ENCODE measurements around the gene TNFRSF11A.
A peak's percentile ranks its signal among the peaks of the same experiment; 100 is the strongest.

The TNFRSF11A gene

DNA sequence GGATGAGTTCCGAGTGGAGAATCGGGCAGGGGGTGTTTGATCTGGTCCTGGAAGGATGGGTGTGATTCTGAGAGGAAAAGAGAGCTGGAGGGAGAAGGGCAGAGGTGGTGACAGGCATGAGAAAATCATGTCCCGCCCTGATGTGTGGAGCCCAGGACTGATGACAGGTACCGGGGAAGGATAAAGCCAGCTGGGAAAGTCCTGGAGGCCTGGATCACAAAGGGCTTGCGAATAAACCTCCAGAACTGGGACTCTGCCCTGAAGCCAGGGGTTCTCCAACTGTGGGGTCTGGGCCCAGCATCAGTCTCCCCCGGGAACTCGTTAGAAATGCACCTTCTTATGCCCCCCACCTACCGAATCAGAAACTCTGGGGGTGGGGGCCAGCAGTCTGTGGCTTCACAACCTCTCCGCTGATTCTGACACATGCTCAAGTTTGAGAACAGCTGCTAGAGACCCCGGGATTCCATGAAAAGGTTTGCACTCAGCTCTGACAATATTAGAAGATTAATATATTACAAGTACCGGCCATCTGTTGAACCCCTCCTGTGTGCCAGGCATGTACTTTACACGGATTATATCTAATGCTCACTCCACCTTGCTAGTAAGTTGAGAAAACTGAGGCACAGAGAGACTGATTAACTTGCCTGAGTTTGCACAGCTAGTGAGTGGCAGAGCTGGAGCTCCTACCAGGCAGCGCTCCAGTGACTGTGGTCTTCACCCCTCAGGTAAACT, 8.0 kb downstream of the TNFRSF11A start:
- Histone ChIP-seq H2BK120ac (ENCODE audit: insufficient read depth, low read length, poor library complexity) (no peak overlapping the region), H2BK5ac (ENCODE audit: low read depth, low read length, poor library complexity) (no peak overlapping the region), H2AK5ac (ENCODE audit: low read length) (no peak overlapping the region), H4K8ac (ENCODE audit: low read depth, low read length) (no peak overlapping the region), H4K91ac (ENCODE audit: low read depth, low read length) (no peak overlapping the region), H3K79me1 (ENCODE audit: low read length) (no peaks in the 10 kb centered on the region), H3K14ac (ENCODE audit: low read length) (no peak overlapping the region), H2AFZ (ENCODE audit: insufficient read depth, low read length, poor library complexity) (no peak overlapping the region), H3K23ac (ENCODE audit: low read length) (no peak overlapping the region), H3K36me3 (ENCODE audit: control insufficient read depth in 1 of 2, insufficient read depth in 2 of 2, low read length in 2 of 2) (no peaks in the 10 kb centered on the region), H3K4me3 (ENCODE audit: low read depth, low read length) (no peak overlapping the region), H3K27ac (ENCODE audit: low read depth, low read length) (no peak overlapping the region), H3K4me1 (ENCODE audit: control insufficient read depth in 1 of 2, insufficient read depth in 2 of 2, low read length in 2 of 2) (peaks cover 0 to 3% of the 10 kb centered on the region in 2 experiments), H3K9me3 (ENCODE audit: insufficient read depth, low read depth, low read length) (peaks cover 4% of the 10 kb centered on the region), H3K4me2 (ENCODE audit: low read length) (no peak overlapping the region), H3K79me2 (ENCODE audit: control insufficient read depth, insufficient read depth, low read length, poor library complexity) (no peaks in the 10 kb centered on the region), H3K9ac (ENCODE audit: low read length) (no peak overlapping the region), H4K12ac (ENCODE audit: low read depth, low read length) (no peak overlapping the region), H3K27me3 (ENCODE audit: insufficient read depth, low read length) (no peaks in the 10 kb centered on the region), H3K4ac (ENCODE audit: low read depth, low read length) (no peak overlapping the region), H2BK12ac (ENCODE audit: low read length) (no peak overlapping the region), H3K18ac (ENCODE audit: low read length) (no peak overlapping the region)
- WGBS (ENCODE audit: extremely low coverage, insufficient coverage, insufficient read length), result no CpG with 5 or more reads among the region's 13 CpGs
- no peak for DNase-seq

DNA sequence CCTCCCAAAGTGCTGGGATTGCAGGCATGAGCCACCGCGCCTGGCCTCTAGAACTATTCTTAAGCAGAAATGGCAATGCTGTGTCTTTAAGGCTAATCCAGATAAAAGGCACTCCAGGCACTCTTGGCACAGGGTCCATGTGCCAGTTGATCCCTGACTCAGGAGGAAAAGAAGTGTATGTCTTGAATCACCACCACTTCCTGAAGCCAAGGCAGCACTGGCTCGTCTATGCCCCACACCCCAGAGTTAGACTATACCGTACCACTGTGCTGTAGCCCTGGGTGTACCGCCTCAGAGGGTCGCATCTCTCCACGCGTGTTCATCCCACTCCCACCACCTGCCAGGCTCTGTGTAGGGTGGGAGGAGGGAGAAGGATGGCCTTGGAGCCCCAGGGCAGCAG, 9.0 kb downstream of the TNFRSF11A start:
- H4K8ac ChIP-seq (ENCODE audit: low read depth, low read length), result no peak overlapping the region
- H3K9me3 ChIP-seq (ENCODE audit: insufficient read depth, low read depth, low read length), result peaks cover 5% of the 10 kb centered on the region
- peaks cover 0 to 3% of the 10 kb centered on the region in 2 experiments for H3K4me1 ChIP-seq (ENCODE audit: control insufficient read depth in 1 of 2, insufficient read depth in 2 of 2, low read length in 2 of 2)
- no peak overlapping the region for H2BK120ac ChIP-seq (ENCODE audit: insufficient read depth, low read length, poor library complexity)
- no peaks in the 10 kb centered on the region for H3K79me2 ChIP-seq (ENCODE audit: control insufficient read depth, insufficient read depth, low read length, poor library complexity)
- no peaks in the 10 kb centered on the region for H3K27me3 ChIP-seq (ENCODE audit: insufficient read depth, low read length)
- H3K18ac ChIP-seq (ENCODE audit: low read length), result no peak overlapping the region
- no peak overlapping the region for H2AK5ac ChIP-seq (ENCODE audit: low read length)
- H3K4me3 ChIP-seq (ENCODE audit: low read depth, low read length), result no peak overlapping the region
- H3K27ac ChIP-seq (ENCODE audit: low read depth, low read length), result no peak overlapping the region
- H3K79me1 ChIP-seq (ENCODE audit: low read length), result no peaks in the 10 kb centered on the region
- no peak overlapping the region for H4K12ac ChIP-seq (ENCODE audit: low read depth, low read length)
- H3K9ac ChIP-seq (ENCODE audit: low read length), result no peak overlapping the region
- H3K36me3 ChIP-seq (ENCODE audit: control insufficient read depth in 1 of 2, insufficient read depth in 2 of 2, low read length in 2 of 2), result no peaks in the 10 kb centered on the region
- no peak overlapping the region for H3K23ac ChIP-seq (ENCODE audit: low read length)
- no peak overlapping the region for H2BK12ac ChIP-seq (ENCODE audit: low read length)
- no peak for DNase-seq
- no peak overlapping the region for H4K91ac ChIP-seq (ENCODE audit: low read depth, low read length)
- no CpG with 5 or more reads among the region's 8 CpGs for WGBS (ENCODE audit: extremely low coverage, insufficient coverage, insufficient read length)
- H3K4me2 ChIP-seq (ENCODE audit: low read length), result no peak overlapping the region
- H2AFZ ChIP-seq (ENCODE audit: insufficient read depth, low read length, poor library complexity), result no peak overlapping the region
- no peak overlapping the region for H3K14ac ChIP-seq (ENCODE audit: low read length)
- H2BK5ac ChIP-seq (ENCODE audit: low read depth, low read length, poor library complexity), result no peak overlapping the region
- H3K4ac ChIP-seq (ENCODE audit: low read depth, low read length), result no peak overlapping the region

DNA sequence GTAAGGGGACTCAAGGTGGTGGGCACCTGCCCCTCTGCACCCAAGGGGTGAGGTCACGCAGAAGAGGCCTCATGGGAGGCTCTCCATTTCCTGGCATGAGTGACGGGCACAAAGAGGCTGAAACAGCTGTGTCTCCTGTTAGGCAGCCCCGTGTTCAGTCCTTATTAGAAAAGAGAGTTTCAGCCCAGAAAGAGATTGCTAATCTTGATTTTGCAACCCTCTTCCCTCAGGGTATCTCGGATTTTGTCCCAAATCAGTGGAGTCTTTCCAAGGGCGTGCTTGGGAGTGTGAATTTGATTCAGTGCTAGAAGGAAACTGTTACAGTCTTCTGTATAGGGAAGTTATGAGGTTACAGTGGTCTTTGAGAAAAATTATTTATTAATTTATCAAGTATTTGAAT, 10.4 kb downstream of the TNFRSF11A start:
- no CpG with 5 or more reads among the region's 5 CpGs for WGBS (ENCODE audit: extremely low coverage, insufficient coverage, insufficient read length)
- Histone ChIP-seq H3K79me2 (ENCODE audit: control insufficient read depth, insufficient read depth, low read length, poor library complexity) (no peaks in the 10 kb centered on the region), H2AFZ (ENCODE audit: insufficient read depth, low read length, poor library complexity) (no peak overlapping the region), H3K9me3 (ENCODE audit: insufficient read depth, low read depth, low read length) (peaks cover 6% of the 10 kb centered on the region), H3K36me3 (ENCODE audit: control insufficient read depth in 1 of 2, insufficient read depth in 2 of 2, low read length in 2 of 2) (no peaks in the 10 kb centered on the region), H3K4ac (ENCODE audit: low read depth, low read length) (no peak overlapping the region), H4K12ac (ENCODE audit: low read depth, low read length) (no peak overlapping the region), H2BK5ac (ENCODE audit: low read depth, low read length, poor library complexity) (no peak overlapping the region), H2AK5ac (ENCODE audit: low read length) (no peak overlapping the region), H4K8ac (ENCODE audit: low read depth, low read length) (no peak overlapping the region), H3K4me2 (ENCODE audit: low read length) (no peak overlapping the region), H3K27ac (ENCODE audit: low read depth, low read length) (no peak overlapping the region), H3K23ac (ENCODE audit: low read length) (no peak overlapping the region), H3K4me1 (ENCODE audit: control insufficient read depth in 1 of 2, insufficient read depth in 2 of 2, low read length in 2 of 2) (peaks cover 0 to 3% of the 10 kb centered on the region in 2 experiments), H2BK120ac (ENCODE audit: insufficient read depth, low read length, poor library complexity) (no peak overlapping the region), H3K18ac (ENCODE audit: low read length) (no peak overlapping the region), H2BK12ac (ENCODE audit: low read length) (no peak overlapping the region), H3K9ac (ENCODE audit: low read length) (no peak overlapping the region), H3K4me3 (ENCODE audit: low read depth, low read length) (no peak overlapping the region), H3K14ac (ENCODE audit: low read length) (no peak overlapping the region), H3K79me1 (ENCODE audit: low read length) (no peaks in the 10 kb centered on the region), H4K91ac (ENCODE audit: low read depth, low read length) (no peak overlapping the region), H3K27me3 (ENCODE audit: insufficient read depth, low read length) (no peaks in the 10 kb centered on the region)
- peak; percentile 56 to 88 for DNase-seq

DNA sequence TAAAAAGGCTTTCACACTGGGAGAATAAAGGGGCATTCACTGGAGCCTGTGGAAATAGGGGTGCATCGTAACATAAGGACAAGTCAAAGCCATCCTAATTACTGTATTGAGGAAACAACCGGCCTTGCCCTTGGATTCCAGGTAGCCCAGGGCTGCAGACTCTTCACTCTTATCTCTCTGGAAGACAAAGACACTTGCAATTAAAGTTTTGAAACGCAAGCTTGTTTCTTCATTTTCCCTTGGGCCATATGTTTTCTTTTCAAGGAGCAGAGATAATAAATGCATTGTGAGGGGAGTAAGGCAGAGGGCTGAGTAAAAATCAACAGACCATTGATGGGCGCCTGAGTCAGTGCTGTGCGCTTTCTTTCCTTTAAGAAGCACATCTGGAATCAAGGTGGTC, 11.5 kb downstream of the TNFRSF11A start:
- no peak overlapping the region for H3K4me2 ChIP-seq (ENCODE audit: low read length)
- H3K4me3 ChIP-seq (ENCODE audit: low read depth, low read length), result no peak overlapping the region
- H3K27me3 ChIP-seq (ENCODE audit: insufficient read depth, low read length), result no peaks in the 10 kb centered on the region
- H2AFZ ChIP-seq (ENCODE audit: insufficient read depth, low read length, poor library complexity), result no peak overlapping the region
- no peak overlapping the region for H3K4ac ChIP-seq (ENCODE audit: low read depth, low read length)
- no peak overlapping the region for H3K23ac ChIP-seq (ENCODE audit: low read length)
- peaks cover 6% of the 10 kb centered on the region for H3K9me3 ChIP-seq (ENCODE audit: insufficient read depth, low read depth, low read length)
- peak in 1 of 2 donors; percentile 70 for DNase-seq
- no peak overlapping the region for H3K18ac ChIP-seq (ENCODE audit: low read length)
- no peak overlapping the region for H3K14ac ChIP-seq (ENCODE audit: low read length)
- H4K91ac ChIP-seq (ENCODE audit: low read depth, low read length), result no peak overlapping the region
- no peak overlapping the region for H4K12ac ChIP-seq (ENCODE audit: low read depth, low read length)
- H3K27ac ChIP-seq (ENCODE audit: low read depth, low read length), result no peak overlapping the region
- no peaks in the 10 kb centered on the region for H3K79me2 ChIP-seq (ENCODE audit: control insufficient read depth, insufficient read depth, low read length, poor library complexity)
- no peak overlapping the region for H2BK5ac ChIP-seq (ENCODE audit: low read depth, low read length, poor library complexity)
- no CpG with 5 or more reads among the region's 5 CpGs for WGBS (ENCODE audit: extremely low coverage, insufficient coverage, insufficient read length)
- H2BK120ac ChIP-seq (ENCODE audit: insufficient read depth, low read length, poor library complexity), result no peak overlapping the region
- no peaks in the 10 kb centered on the region for H3K36me3 ChIP-seq (ENCODE audit: control insufficient read depth in 1 of 2, insufficient read depth in 2 of 2, low read length in 2 of 2)
- H2BK12ac ChIP-seq (ENCODE audit: low read length), result no peak overlapping the region
- H3K9ac ChIP-seq (ENCODE audit: low read length), result no peak overlapping the region
- H3K4me1 ChIP-seq (ENCODE audit: control insufficient read depth in 1 of 2, insufficient read depth in 2 of 2, low read length in 2 of 2), result peaks cover 0 to 3% of the 10 kb centered on the region in 2 experiments
- H4K8ac ChIP-seq (ENCODE audit: low read depth, low read length), result no peak overlapping the region
- no peak overlapping the region for H2AK5ac ChIP-seq (ENCODE audit: low read length)
- H3K79me1 ChIP-seq (ENCODE audit: low read length), result no peaks in the 10 kb centered on the region

All from trophoblast cell (in vitro differentiated cells and primary cell).